Stimulated activated memory B cell treated with anti-CD40 and anti-IgM and Interleukin-4, amounts not matched to agents 10 μg/mL and 1 μg/mL and 100 μg/mL, for 72 hours (primary cell): ENCODE measurements around the gene TMEM218.
A peak's percentile ranks its signal among the peaks of the same experiment; 100 is the strongest.

Experiments
- ATAC-seq: fragments of 150-1000 bp; cut with Tn5 transposase; 2 replicates; pipeline ENCODE4 v1.10.0; 2021
- H3K27ac Mint-ChIP-seq: one replicate; pipeline ENCODE4 v1.8.0; 2022; ENCODE audit warnings: mild to moderate bottlenecking, mixed read lengths
- H3K27me3 Mint-ChIP-seq: one replicate; pipeline ENCODE4 v1.8.0; 2022; ENCODE audit warnings: mixed read lengths
- H3K36me3 Mint-ChIP-seq: one replicate; pipeline ENCODE4 v1.8.0; 2022; ENCODE audit warnings: mixed read lengths
- H3K4me1 Mint-ChIP-seq: one replicate; pipeline ENCODE4 v1.8.0; 2022; ENCODE audit warnings: mixed read lengths
- H3K4me3 Mint-ChIP-seq: one replicate; pipeline ENCODE4 v1.8.0; 2022; ENCODE audit warnings: mild to moderate bottlenecking, moderate library complexity, mixed read lengths
- H3K9me3 Mint-ChIP-seq: one replicate; pipeline ENCODE4 v1.8.0; 2022; ENCODE audit warnings: mixed read lengths

The TMEM218 gene

DNA sequence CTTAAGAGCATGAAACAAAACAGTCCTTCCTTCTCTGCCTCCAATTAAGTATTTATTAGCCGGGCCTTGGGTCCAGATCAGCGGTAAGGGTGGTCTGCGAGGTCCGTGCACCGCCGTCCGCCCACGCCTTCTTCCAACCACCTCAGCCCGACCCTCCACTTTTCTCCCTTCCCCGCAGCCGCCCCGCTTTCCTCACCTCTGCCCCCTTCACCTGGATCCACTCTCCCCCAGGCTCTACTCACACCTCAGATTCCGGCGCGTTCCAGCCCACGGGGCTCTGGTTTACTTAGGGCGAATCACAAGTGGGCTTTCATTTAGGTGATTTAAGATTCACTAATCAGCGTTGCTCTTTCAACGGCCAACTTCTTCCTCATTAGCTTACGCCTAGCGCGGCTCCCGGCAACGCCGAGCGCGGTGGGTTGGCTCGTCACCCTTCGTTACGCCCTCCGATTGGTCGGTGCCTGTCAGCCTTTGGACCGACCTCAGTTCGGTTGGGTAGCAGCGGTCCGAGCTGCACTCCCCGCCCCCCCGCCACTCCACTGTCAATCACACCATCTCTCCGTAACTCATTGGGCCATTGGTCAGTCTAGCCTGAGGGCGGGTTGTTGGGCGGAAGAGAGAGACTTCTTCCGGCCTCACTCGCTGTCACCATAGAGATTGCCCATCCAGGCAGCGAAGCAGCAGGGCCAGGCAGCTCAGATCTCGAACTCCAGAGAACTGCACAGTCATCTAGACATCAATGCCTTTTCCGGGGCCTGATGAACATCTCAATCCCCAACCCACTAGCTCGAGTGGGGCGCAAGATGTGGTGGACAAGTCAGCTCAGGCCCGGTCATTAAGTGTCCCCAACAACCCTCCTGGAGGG lies at the start of gene TMEM218:
TSS of gene TMEM218 (minus strand) at position 284 of the 865 bp plus-strand sequence. CDS start 9,385 bp downstream, outside the sequence.
- Mint-ChIP-seq H3K4me1 (peaks cover 15% of the 10 kb centered on the region), H3K4me3 (peak within 1 kb of the TSS; percentile 94), H3K27me3 (peaks cover under 1% of the 10 kb centered on the region), H3K27ac (peak within 1 kb of the TSS; percentile 95), H3K36me3 (peaks cover 11% of the 10 kb centered on the region), H3K9me3 (peaks cover 3% of the 10 kb centered on the region)
- peak; percentile 99 for ATAC-seq

DNA sequence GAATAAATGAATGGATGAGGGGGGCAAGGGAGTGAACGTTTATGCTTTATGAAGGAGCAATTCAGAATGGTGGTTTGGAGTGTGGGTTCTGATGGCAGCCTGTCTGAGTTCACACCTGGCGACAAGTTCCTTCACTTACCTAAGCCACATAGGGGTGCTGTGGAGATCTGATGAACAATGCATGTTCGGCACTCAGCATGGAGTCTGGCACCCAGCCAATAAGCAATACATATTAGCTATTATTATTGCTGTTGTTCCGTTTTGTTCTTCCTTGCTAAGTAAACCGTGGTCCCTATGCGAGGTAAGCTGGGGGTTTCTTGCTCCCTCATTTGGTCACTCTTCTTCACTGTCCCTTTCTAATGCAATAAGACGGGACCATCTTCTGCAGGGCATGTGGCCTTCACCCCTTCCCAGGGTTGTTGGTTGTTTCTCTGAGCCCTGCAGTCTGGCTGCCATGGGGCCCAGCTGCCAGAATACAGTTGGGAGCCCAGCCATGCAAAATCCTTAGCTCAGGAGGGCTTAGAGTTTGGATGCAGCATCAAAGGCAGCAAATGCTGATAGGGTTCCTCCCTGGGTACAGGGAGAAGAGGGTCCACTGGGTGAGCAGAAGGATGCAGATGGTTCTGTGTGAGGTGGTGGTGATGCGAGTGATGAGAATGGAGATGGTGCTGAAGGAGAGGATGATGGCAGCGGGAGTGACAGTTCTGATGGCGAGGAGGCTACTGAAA lies 46.7 kb upstream of the TMEM218 start:
- no peak overlapping the region for H3K4me3 Mint-ChIP-seq
- peaks cover 83% of the 10 kb centered on the region for H3K27me3 Mint-ChIP-seq
- H3K4me1 Mint-ChIP-seq: no peaks in the 10 kb centered on the region
- ATAC-seq: no peak
- H3K36me3 Mint-ChIP-seq: no peaks in the 10 kb centered on the region
- H3K9me3 Mint-ChIP-seq: no peaks in the 10 kb centered on the region
- H3K27ac Mint-ChIP-seq: no peak overlapping the region

GRCh38 chr11:125157118-125157733 lies 45.8 kb upstream of the TMEM218 start:
- no peak overlapping the region for H3K27ac Mint-ChIP-seq
- H3K4me1 Mint-ChIP-seq: no peaks in the 10 kb centered on the region
- ATAC-seq: no peak
- no peaks in the 10 kb centered on the region for H3K36me3 Mint-ChIP-seq
- no peak overlapping the region for H3K4me3 Mint-ChIP-seq
- peaks cover 78% of the 10 kb centered on the region for H3K27me3 Mint-ChIP-seq
- H3K9me3 Mint-ChIP-seq: no peaks in the 10 kb centered on the region

DNA sequence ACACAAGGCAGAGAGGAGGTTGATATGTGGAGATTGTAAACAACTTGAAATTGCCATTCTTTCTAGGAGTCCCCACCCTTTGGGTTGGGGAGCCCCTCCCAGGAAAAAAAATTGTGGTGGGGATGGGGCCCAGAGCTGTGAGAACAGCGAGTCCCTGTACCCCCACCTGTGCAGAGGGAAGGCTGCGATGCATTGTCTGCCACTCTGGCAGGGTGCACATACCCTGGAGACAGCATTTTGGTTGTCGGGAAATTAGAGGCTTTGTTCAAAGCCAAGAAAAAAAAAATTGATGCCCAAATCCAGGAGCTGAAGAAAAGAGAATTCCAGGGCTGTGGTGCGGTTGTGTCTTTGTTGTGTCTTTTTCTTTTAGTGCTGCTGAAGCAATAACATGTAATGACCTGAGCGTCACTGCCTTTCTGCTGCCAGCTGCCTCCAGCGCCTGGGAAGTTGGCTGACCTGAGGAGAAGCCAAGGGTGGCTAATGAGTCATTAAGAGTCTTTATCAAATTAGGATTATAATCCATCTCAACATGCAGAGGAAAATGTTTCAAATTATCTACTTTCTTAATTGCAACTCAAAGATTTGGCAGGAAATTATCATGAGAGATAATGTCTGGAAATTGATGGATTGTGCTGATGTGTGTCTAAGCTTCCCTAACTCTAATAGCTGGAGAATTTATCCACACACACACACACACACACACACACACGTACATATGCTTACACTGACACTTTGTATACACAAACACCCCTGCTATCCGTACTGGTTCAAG lies 45.1 kb upstream of the TMEM218 start:
- Mint-ChIP-seq H3K9me3 (no peaks in the 10 kb centered on the region), H3K4me3 (no peak overlapping the region), H3K4me1 (no peaks in the 10 kb centered on the region), H3K27me3 (peaks cover 74% of the 10 kb centered on the region), H3K27ac (no peak overlapping the region), H3K36me3 (no peaks in the 10 kb centered on the region)
- ATAC-seq: no peak

GRCh38 chr11:125155767-125156166 lies 44.3 kb upstream of the TMEM218 start:
- Mint-ChIP-seq H3K36me3 (no peaks in the 10 kb centered on the region), H3K9me3 (no peaks in the 10 kb centered on the region), H3K4me1 (no peaks in the 10 kb centered on the region), H3K27ac (no peak overlapping the region), H3K4me3 (no peak overlapping the region), H3K27me3 (peaks cover 66% of the 10 kb centered on the region)
- no peak for ATAC-seq

GRCh38 chr11:125155100-125155444 lies 43.6 kb upstream of the TMEM218 start:
- Mint-ChIP-seq H3K36me3 (no peaks in the 10 kb centered on the region), H3K9me3 (no peaks in the 10 kb centered on the region), H3K27me3 (peaks cover 59% of the 10 kb centered on the region), H3K4me1 (no peaks in the 10 kb centered on the region), H3K27ac (no peak overlapping the region), H3K4me3 (no peak overlapping the region)
- no peak for ATAC-seq

DNA sequence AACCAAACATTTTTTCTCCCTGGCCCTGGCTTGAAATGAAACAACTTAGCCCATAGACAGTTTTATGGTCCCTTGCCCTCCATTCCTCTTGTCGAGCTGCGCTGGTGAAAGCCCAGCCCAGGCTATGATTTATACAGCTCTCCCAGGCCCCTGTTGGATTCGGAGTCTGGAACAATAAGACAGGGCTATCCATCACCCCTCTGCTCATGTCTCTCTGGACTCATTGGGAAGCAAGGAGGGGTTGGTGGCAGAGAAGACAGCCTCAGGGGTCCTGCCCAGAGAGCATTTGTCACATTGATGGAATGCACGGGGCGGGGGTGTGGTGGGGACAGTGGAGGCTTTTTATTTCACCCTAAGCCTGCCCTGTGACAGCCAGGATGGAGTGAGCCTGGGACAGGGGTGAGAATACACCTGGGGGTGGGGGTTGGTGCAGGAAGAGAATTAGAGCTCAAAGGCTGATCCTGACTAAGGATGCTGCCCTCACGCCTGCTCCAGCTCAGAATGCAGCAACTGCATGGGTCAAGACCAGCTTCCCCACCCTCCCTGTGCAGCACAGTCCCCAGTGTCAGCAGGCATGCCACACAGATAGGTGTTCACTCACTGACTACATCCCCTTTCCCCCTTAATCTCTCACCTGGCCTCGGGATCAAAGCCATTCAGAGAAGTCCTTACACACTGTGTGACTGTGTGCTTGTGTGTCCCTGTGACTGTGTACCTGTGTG lies 43.1 kb upstream of the TMEM218 start:
- Mint-ChIP-seq H3K4me3 (no peak overlapping the region), H3K9me3 (no peaks in the 10 kb centered on the region), H3K27me3 (peaks cover 57% of the 10 kb centered on the region), H3K4me1 (no peaks in the 10 kb centered on the region), H3K27ac (no peak overlapping the region), H3K36me3 (no peaks in the 10 kb centered on the region)
- no peak for ATAC-seq

- no peak for ATAC-seq
- Mint-ChIP-seq H3K9me3 (no peaks in the 10 kb centered on the region), H3K4me1 (no peaks in the 10 kb centered on the region), H3K27me3 (peaks cover 57% of the 10 kb centered on the region), H3K4me3 (no peak overlapping the region), H3K27ac (no peak overlapping the region), H3K36me3 (no peaks in the 10 kb centered on the region)
These were observed 42.4 kb upstream of the TMEM218 start for GRCh38 chr11:125153837-125154236.

GRCh38 chr11:125148743-125149142 lies 37.3 kb upstream of the TMEM218 start:
- Mint-ChIP-seq H3K9me3 (no peaks in the 10 kb centered on the region), H3K4me1 (no peaks in the 10 kb centered on the region), H3K4me3 (no peak overlapping the region), H3K27me3 (peaks cover 20% of the 10 kb centered on the region), H3K27ac (no peak overlapping the region), H3K36me3 (no peaks in the 10 kb centered on the region)
- ATAC-seq: no peak

DNA sequence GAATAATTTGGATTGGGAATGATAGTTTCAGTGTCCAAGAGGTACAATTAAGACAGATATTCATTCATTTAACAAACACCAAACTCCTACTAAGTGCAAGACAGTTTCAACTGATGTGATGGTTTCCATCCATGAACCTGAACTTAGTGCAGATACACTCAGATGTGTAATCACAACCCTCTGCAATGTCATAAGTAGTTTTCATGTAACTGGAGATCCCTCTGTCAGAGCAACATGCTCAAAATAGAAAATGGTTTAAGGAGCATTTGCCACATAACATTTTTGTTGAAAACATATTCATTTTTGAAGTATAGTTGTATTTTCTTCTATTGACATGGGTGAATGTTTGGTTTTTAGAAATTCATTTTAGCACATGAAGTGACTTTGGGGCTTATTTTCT lies 36.6 kb upstream of the TMEM218 start:
- H3K27me3 Mint-ChIP-seq: peaks cover 13% of the 10 kb centered on the region
- no peaks in the 10 kb centered on the region for H3K36me3 Mint-ChIP-seq

DNA sequence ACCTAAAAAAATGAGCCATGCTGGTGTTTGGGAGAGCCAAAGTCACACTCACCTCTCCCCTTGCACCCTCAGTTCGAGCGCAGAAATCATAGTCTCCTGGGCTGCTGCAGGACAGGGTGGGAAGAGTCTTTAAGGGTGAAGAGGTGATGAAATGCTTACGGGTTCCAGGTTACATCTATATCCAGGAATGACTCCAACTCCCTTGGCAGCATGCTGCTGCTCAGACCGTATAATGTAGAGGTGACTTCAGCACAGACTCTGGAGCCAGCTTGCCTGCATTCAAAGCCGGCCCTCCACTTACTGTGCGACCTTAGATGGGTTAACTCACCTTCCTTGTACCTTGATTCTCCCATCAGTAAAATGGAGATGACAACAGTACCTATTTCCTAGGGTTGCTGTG lies 35.9 kb upstream of the TMEM218 start:
- no peak overlapping the region for H3K4me3 Mint-ChIP-seq
- ATAC-seq: no peak
- peaks cover 12% of the 10 kb centered on the region for H3K27me3 Mint-ChIP-seq
- no peaks in the 10 kb centered on the region for H3K4me1 Mint-ChIP-seq
- no peaks in the 10 kb centered on the region for H3K36me3 Mint-ChIP-seq
- H3K9me3 Mint-ChIP-seq: no peaks in the 10 kb centered on the region
- no peak overlapping the region for H3K27ac Mint-ChIP-seq

More for the DNA sequence above, 36.6 kb upstream of the TMEM218 start:
- Mint-ChIP-seq H3K4me1 (no peaks in the 10 kb centered on the region), H3K27ac (no peak overlapping the region), H3K9me3 (no peaks in the 10 kb centered on the region), H3K4me3 (no peak overlapping the region)
- no peak for ATAC-seq

DNA sequence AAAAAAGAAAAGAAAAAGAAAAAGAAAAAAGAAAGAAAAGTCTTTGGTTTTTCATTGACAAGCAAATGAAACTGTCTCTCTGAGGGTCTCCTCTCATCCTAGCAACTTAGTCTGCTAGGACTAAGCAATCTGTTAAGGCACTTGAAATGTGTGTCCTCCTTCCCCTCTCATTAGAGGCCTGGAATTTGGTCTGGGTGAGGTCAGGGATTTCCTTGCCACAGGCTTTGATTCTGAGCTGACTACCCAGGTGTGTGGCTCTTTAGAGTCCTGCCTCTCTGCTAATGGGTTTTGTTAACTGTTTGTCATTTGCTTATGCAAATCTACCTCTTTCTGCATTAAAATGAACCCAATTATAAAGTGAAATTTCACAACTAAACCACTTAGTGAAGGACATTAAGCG lies 34.8 kb upstream of the TMEM218 start:
- peaks cover 22% of the 10 kb centered on the region for H3K27me3 Mint-ChIP-seq
- ATAC-seq: no peak
- no peaks in the 10 kb centered on the region for H3K36me3 Mint-ChIP-seq
- no peaks in the 10 kb centered on the region for H3K9me3 Mint-ChIP-seq
- no peak overlapping the region for H3K4me3 Mint-ChIP-seq
- H3K27ac Mint-ChIP-seq: no peak overlapping the region
- peaks cover 7% of the 10 kb centered on the region for H3K4me1 Mint-ChIP-seq

DNA sequence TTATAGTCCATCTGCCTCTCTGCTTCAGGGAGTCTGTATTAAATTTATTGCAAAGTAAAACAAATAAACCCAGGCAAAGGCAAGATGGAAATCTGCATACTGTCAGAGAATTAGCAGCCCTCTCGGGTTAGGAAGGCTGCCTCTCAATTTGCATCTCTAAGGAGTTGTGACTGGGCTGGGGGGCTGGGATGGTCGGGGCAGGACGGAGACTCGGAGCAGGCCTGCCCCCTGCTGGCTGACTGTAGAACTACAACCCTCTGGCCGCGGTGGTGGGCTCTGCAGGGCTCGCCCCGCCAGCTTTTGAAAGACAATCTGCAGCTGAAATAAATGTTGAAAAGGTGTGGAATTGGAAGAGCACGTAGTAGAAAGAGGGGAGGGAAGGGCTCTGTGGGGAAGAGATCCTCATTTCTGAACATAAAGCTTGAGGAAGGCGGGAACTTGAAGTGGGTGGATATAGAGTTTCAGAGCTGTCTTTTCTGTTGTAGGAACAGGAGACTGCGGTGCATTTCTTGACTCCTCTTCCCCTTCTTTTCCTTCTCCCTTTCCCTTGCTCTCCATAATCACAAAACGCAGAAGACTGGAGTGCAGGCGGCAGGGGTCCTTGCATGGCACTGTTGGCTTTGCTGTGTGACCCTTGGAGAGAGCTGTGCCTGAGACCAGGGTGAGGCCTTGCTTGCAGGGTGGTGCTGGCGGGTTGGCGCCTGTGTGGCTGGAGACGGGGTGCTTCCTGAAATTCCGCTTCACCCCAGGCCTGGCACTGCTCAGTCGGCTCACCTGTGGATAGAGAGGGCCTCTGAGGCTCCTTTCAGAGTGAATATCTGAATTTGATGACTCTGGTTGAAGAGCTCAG lies 30.5 kb upstream of the TMEM218 start:
- Mint-ChIP-seq H3K36me3 (no peaks in the 10 kb centered on the region), H3K4me1 (peaks cover 7% of the 10 kb centered on the region), H3K9me3 (no peaks in the 10 kb centered on the region), H3K27ac (no peak overlapping the region), H3K4me3 (no peak overlapping the region), H3K27me3 (peaks cover 51% of the 10 kb centered on the region)
- peak; percentile 82 for ATAC-seq

DNA sequence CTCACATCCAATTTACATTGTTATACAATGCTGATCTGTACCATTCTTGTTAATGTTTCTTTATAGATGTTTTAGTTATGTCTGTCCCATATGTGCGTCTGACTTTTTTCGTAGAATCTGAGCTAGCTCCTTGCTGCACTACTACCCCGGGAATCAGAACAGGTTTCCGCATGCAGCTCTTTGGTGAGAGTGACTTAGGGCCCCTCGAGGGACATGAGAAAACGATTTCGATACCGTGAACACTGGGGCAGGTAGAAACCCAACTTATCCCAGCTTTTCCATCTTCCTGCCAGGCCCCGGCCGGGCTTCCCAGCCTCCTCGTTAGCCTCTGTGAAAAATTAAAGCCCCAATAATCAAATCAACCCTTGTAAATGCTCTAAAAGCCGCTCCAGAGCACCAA lies 29.8 kb upstream of the TMEM218 start:
- H3K4me1 Mint-ChIP-seq: peaks cover 7% of the 10 kb centered on the region
- H3K27ac Mint-ChIP-seq: no peak overlapping the region
- no peaks in the 10 kb centered on the region for H3K9me3 Mint-ChIP-seq
- H3K27me3 Mint-ChIP-seq: peaks cover 51% of the 10 kb centered on the region
- H3K4me3 Mint-ChIP-seq: no peak overlapping the region
- H3K36me3 Mint-ChIP-seq: no peaks in the 10 kb centered on the region
- no peak for ATAC-seq
